ENCODE results near the gene SPATS2L. TPM values are rescaled to one million over a fixed set of nuclear protein-coding genes. Genes with fewer than 3 reads are reported as not detected.

Gene SPATS2L
- total RNA-seq, 4 donors from 2014 or later: 99.0 to 142 (median 124) TPM

DNA sequence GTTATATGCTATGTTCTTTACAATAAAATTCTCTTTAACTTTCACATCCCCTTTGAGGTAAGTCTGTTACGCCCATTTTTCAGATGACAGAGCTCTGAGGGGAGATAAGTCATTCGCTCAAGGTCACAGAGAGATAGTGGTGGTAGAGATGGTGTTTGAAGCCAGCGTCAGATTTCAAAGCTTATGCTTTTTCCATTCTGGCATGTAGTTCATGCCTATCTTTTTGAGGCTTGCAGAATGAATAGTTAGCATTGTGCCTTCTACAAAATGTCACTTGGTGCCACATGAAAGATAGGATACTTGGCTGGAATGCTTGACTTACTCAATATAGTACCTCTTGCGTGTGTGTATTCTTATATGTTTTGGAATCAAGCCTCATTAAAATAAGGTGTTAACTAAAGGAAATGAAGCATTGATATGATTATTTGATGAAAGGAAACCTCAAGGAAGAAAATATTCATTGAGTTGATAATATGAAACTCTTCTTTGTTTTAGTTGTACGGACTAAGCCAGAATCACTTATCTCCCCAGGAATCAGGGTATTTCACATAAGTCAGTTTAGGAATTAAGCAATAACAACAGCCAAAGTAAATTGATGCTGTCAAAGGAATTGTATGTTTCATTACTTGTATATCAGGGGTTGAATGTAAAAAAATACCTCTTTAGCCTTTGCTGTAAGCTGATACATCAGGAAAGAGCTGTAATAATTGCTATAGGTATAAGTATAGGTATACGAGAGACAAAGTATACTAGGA is 15.5 kb downstream of the SPATS2L start:
- DNase-seq: no peak
- H3K4me3 ChIP-seq: no peak overlapping the region
- H3K27ac ChIP-seq: no peak overlapping the region
- no peaks in the 10 kb centered on the region for H3K4me1 ChIP-seq
- no peaks in the 10 kb centered on the region for H3K36me3 ChIP-seq
- H3K9me3 ChIP-seq: no peaks in the 10 kb centered on the region
- no peaks in the 10 kb centered on the region for H3K27me3 ChIP-seq
- TF ChIP-seq, protein P1, sequence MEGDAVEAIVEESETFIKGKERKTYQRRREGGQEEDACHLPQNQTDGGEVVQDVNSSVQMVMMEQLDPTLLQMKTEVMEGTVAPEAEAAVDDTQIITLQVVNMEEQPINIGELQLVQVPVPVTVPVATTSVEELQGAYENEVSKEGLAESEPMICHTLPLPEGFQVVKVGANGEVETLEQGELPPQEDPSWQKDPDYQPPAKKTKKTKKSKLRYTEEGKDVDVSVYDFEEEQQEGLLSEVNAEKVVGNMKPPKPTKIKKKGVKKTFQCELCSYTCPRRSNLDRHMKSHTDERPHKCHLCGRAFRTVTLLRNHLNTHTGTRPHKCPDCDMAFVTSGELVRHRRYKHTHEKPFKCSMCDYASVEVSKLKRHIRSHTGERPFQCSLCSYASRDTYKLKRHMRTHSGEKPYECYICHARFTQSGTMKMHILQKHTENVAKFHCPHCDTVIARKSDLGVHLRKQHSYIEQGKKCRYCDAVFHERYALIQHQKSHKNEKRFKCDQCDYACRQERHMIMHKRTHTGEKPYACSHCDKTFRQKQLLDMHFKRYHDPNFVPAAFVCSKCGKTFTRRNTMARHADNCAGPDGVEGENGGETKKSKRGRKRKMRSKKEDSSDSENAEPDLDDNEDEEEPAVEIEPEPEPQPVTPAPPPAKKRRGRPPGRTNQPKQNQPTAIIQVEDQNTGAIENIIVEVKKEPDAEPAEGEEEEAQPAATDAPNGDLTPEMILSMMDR (IDR thresholded peaks at IDR 0.05): no peak
- TF ChIP-seq POLR2A (IDR thresholded peaks at IDR 0.05): no peak

DNA sequence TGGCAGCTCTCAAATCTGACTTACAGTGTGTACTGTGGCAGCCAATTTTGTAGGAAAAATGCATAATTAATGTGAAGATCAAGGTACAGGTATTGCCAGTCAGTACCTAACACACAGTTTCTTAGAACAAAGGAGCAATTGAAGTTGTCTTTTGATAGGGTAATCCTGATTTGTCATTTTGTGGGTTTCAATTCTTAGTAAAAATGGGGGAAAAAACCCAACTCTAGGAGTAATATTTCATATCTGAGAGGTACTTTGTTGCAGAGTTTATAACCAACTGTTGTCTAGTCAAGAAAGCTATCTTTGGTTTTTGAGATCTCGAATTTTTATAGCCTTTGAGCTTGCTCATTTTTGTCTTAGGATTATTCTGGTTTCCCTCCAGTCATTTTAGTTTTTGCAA is 16.1 kb downstream of the SPATS2L start:
- no peak for DNase-seq
- no peaks in the 10 kb centered on the region for H3K4me1 ChIP-seq
- H3K27me3 ChIP-seq: no peaks in the 10 kb centered on the region
- no peaks in the 10 kb centered on the region for H3K9me3 ChIP-seq
- TF ChIP-seq, protein P1 (IDR thresholded peaks at IDR 0.05): no peak
- TF ChIP-seq POLR2A (IDR thresholded peaks at IDR 0.05): no peak
- no peak overlapping the region for H3K27ac ChIP-seq
- H3K4me3 ChIP-seq: no peak overlapping the region
- no peaks in the 10 kb centered on the region for H3K36me3 ChIP-seq

DNA sequence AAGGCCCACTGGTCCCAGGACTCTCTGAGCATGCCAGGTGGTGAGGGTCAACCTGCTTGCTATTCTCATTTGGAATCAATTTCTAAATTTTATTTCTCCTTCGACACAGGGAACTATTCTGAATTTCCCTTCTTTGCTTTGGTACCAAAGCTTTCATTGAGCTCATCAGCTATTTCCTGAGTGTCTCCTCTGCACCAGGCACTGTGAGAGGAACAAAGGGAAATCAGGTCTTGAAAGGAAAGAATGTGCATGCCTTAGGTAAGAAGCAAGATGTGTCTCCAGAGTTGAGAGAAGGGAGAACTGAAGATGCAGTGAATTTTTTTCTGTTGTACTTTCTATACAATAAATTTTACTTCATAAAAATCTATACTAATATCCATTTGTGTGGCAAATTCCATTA is 17.9 kb downstream of the SPATS2L start:
- Histone ChIP-seq H3K9me3 (no peaks in the 10 kb centered on the region), H3K4me1 (no peaks in the 10 kb centered on the region), H3K36me3 (no peaks in the 10 kb centered on the region), H3K27me3 (no peaks in the 10 kb centered on the region), H3K4me3 (no peak overlapping the region), H3K27ac (no peak overlapping the region)
- no peak for DNase-seq
- TF ChIP-seq, protein P1 (IDR thresholded peaks at IDR 0.05): no peak
- no peak for TF ChIP-seq POLR2A (IDR thresholded peaks at IDR 0.05)

DNA sequence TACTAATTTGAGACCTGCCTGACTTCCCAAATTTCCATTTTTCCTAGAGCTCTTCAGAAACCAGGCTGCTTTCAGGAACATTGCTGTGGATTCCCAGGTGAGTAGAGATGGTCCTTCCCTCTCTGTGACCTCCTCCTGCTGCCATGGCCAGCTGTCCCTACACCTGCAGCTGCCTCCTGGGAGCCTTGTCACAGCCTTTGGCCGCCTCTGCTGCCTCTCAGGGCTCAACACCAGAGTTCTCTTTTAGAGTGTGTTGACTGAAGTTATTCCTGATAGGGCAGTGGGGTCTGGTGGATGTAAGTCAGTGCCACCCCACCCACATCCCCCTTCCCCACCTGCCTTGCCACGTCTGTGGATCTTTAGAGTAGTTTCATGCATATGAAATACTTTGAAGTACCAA is 22.9 kb downstream of the SPATS2L start:
- H3K27me3 ChIP-seq: no peaks in the 10 kb centered on the region
- TF ChIP-seq POLR2A (IDR thresholded peaks at IDR 0.05): no peak
- TF ChIP-seq, protein P1 (IDR thresholded peaks at IDR 0.05): no peak
- no peak for DNase-seq
- no peak overlapping the region for H3K4me3 ChIP-seq
- no peak overlapping the region for H3K27ac ChIP-seq
- H3K9me3 ChIP-seq: no peaks in the 10 kb centered on the region
- H3K4me1 ChIP-seq: no peaks in the 10 kb centered on the region
- H3K36me3 ChIP-seq: no peaks in the 10 kb centered on the region

DNA sequence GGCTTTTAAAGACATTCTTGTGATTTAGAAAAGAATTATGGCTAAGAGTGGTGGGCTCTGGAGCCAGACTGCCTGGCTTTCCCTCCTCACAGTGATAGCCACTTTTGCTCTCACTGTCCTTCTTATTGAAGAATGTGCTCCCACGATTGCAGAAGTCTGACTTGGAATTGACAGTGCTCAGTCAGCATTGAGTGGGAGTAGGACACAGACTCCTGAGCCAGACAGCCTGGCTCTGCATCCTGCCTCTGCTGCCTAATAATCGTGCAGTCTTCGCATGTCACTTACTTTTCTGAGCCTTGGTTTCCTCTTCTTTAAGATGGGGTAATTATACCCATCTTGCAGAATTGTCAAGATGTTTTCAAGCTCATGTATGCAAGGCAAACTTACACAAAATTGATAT is 23.3 kb downstream of the SPATS2L start:
- DNase-seq: no peak
- TF ChIP-seq, protein P1 (IDR thresholded peaks at IDR 0.05): no peak
- TF ChIP-seq POLR2A (IDR thresholded peaks at IDR 0.05): no peak
- no peaks in the 10 kb centered on the region for H3K27me3 ChIP-seq
- no peak overlapping the region for H3K27ac ChIP-seq
- H3K4me1 ChIP-seq: no peaks in the 10 kb centered on the region
- H3K4me3 ChIP-seq: no peak overlapping the region
- H3K36me3 ChIP-seq: no peaks in the 10 kb centered on the region
- H3K9me3 ChIP-seq: no peaks in the 10 kb centered on the region
